ENCODE results near the gene RYR3. TPM values are rescaled to one million over a fixed set of nuclear protein-coding genes. Genes with fewer than 3 reads are reported as not detected.

The RYR3 gene
- total and polyA plus RNA-seq, 2 donors (not counting 1 experiment from before 2014, with no cell fraction given) = not detected

- Mint-ChIP-seq H3K4me1 (peaks cover 10% of the 10 kb centered on the region), H3K9me3 (ENCODE audit: insufficient read depth) (no peaks in the 10 kb centered on the region), H3K4me3 (no peak overlapping the region), H3K27me3 (no peaks in the 10 kb centered on the region), H3K27ac (no peak overlapping the region)
- no peak for ATAC-seq (ENCODE audit: low read depth)
- H2AFZ ChIP-seq (ENCODE audit: insufficient read depth, low read depth, low read length, poor library complexity, severe bottlenecking) = no peak overlapping the region
- no peaks in the 10 kb centered on the region for H3K27me3 ChIP-seq (replicated peaks in 1 of 4; ENCODE audit: control extremely low read depth in 1 of 4, control insufficient read depth in 3 of 4, insufficient read depth in 4 of 4, low read length in 3 of 4)
- H3K27ac ChIP-seq (ENCODE audit: low read length in 2 of 2) = no peak overlapping the region
- CTCF ChIA-PET = no interaction called here
- no peak for DNase-seq
- no peaks in the 10 kb centered on the region for H4K20me1 ChIP-seq (ENCODE audit: control insufficient read depth, insufficient read depth, low read length, poor library complexity, severe bottlenecking)
- POLR2A ChIA-PET = no interaction called here
- TF ChIP-seq EZH2 (IDR thresholded peaks at IDR 0.05; ENCODE audit: borderline replicate concordance, insufficient read depth, low read depth, low read length, poor library complexity, severe bottlenecking) = no peak
- TF ChIP-seq CTCF (IDR thresholded peaks at IDR 0.05) = no peak
- H3K79me2 ChIP-seq (ENCODE audit: control insufficient read depth, insufficient read depth, low read length) = no peaks in the 10 kb centered on the region
- H3K9ac ChIP-seq (ENCODE audit: low read length) = no peak overlapping the region
- H3K4me2 ChIP-seq (replicated peaks; ENCODE audit: low read depth, low read length, poor library complexity, severe bottlenecking) = no peak overlapping the region
- no peaks in the 10 kb centered on the region for H3K36me3 ChIP-seq (replicated peaks in 1 of 2; ENCODE audit: control extremely low read depth in 1 of 2, control insufficient read depth in 1 of 2, extremely low read depth in 1 of 2, insufficient read depth in 2 of 2, low read length in 1 of 2)
- 50% methylated on average over 2 of the region's 6 CpGs for WGBS (ENCODE audit: insufficient coverage)
- H3K4me1 ChIP-seq (ENCODE audit: control insufficient read depth in 2 of 2, insufficient read depth in 2 of 2, low read length in 2 of 2) = no peaks in the 10 kb centered on the region
- intact Hi-C loops (cut with micrococcal nuclease) = no loop called here
- H3K4me3 ChIP-seq (ENCODE audit: control extremely low read depth in 1 of 5, extremely low read depth in 1 of 5, insufficient read depth in 1 of 5, low read depth in 2 of 5, low read length in 4 of 5) = no peak overlapping the region
- peaks cover 0 to under 1% (median 0%) of the 10 kb centered on the region in 3 donors for H3K9me3 ChIP-seq (ENCODE audit: control extremely low read depth in 1 of 3, control insufficient read depth in 2 of 3, insufficient read depth in 1 of 3, low read length in 2 of 3)
Measured at GRCh38 chr15:33894193-33894592, 583.4 kb downstream of the RYR3 start.

GRCh38 chr15:33902043-33902442 is 591.3 kb downstream of the RYR3 start:
- ChIA-PET CTCF (no interaction called here), POLR2A (no interaction called here)
- H3K9me3 Mint-ChIP-seq (ENCODE audit: insufficient read depth) = no peaks in the 10 kb centered on the region
- H4K20me1 ChIP-seq (ENCODE audit: control insufficient read depth, insufficient read depth, low read length, poor library complexity, severe bottlenecking) = no peaks in the 10 kb centered on the region
- H3K4me3 Mint-ChIP-seq = no peak overlapping the region
- TF ChIP-seq EZH2 (IDR thresholded peaks at IDR 0.05; ENCODE audit: borderline replicate concordance, insufficient read depth, low read depth, low read length, poor library complexity, severe bottlenecking) (no peak), CTCF (IDR thresholded peaks at IDR 0.05) (no peak)
- H3K4me1 ChIP-seq (ENCODE audit: control insufficient read depth in 2 of 2, insufficient read depth in 2 of 2, low read length in 2 of 2) = no peaks in the 10 kb centered on the region
- H3K79me2 ChIP-seq (ENCODE audit: control insufficient read depth, insufficient read depth, low read length) = no peaks in the 10 kb centered on the region
- no peak for DNase-seq
- no peaks in the 10 kb centered on the region for H3K36me3 ChIP-seq (replicated peaks in 1 of 2; ENCODE audit: control extremely low read depth in 1 of 2, control insufficient read depth in 1 of 2, extremely low read depth in 1 of 2, insufficient read depth in 2 of 2, low read length in 1 of 2)
- H3K9me3 ChIP-seq (ENCODE audit: control extremely low read depth in 1 of 3, control insufficient read depth in 2 of 3, insufficient read depth in 1 of 3, low read length in 2 of 3) = no peaks in the 10 kb centered on the region
- intact Hi-C loops (cut with micrococcal nuclease) = no loop called here
- H3K4me2 ChIP-seq (replicated peaks; ENCODE audit: low read depth, low read length, poor library complexity, severe bottlenecking) = no peak overlapping the region
- no peak for ATAC-seq (ENCODE audit: low read depth)
- WGBS (ENCODE audit: insufficient coverage) = no CpG with 5 or more reads among the region's 1 CpG
- no peak overlapping the region for H2AFZ ChIP-seq (ENCODE audit: insufficient read depth, low read depth, low read length, poor library complexity, severe bottlenecking)
- no peaks in the 10 kb centered on the region for H3K27me3 ChIP-seq (replicated peaks in 1 of 4; ENCODE audit: control extremely low read depth in 1 of 4, control insufficient read depth in 3 of 4, insufficient read depth in 4 of 4, low read length in 3 of 4)
- no peak overlapping the region for H3K4me3 ChIP-seq (ENCODE audit: control extremely low read depth in 1 of 5, extremely low read depth in 1 of 5, insufficient read depth in 1 of 5, low read depth in 2 of 5, low read length in 4 of 5)
- no peak overlapping the region for H3K27ac ChIP-seq (ENCODE audit: low read length in 2 of 2)
- H3K27me3 Mint-ChIP-seq = no peaks in the 10 kb centered on the region
- no peak overlapping the region for H3K9ac ChIP-seq (ENCODE audit: low read length)
- H3K27ac Mint-ChIP-seq = no peak overlapping the region
- H3K4me1 Mint-ChIP-seq = peaks cover 10% of the 10 kb centered on the region
